ENCODE results near the gene AUTS2. TPM values are rescaled to one million over a fixed set of nuclear protein-coding genes. Genes with fewer than 3 reads are reported as not detected.
A peak's percentile ranks its signal among the peaks of the same experiment; 100 is the strongest.

Gene AUTS2
- total and polyA plus RNA-seq, 10 of the 15 experiments (the other 5 are each of a cell fraction or from before 2014, with no cell fraction given), result 6.4 to 55.6 (median 21.6) TPM

DNA sequence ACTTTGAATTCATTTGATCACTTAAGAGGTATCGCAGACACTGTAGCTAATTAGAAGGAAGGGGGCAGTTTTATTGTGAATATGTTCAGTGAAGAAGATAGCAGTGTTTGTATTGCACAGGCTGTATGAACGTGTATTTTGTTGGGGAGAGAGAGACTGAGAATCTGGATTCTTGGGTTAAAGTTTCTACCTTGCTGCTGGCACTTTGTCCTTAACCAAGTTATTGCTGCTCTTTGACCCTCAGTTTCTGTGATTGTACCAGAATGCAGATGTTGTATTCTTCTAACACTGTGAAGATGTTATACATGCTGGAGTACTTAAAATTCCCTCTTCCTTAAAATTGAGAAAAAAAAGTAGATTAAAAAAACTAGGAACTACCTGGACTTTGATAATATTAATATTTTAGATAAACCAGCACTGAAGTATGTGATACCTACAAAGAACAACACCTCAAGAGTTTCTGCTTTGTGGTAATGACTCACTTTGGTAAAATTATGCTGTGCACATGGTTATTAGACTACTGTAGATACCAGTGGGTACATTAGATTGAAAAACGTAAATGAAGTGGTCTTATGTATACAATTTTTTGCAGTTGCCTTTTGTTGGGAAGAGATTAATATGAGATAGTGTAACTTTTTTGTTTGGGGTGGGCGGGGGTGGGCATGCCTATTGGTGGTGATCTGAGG is 321.3 kb downstream of the AUTS2 start:
- Histone ChIP-seq H3K9me3 (replicated peaks; ENCODE audit: control insufficient read depth, insufficient read depth, low read length) (no peaks in the 10 kb centered on the region; the same call in 2 of the 3 replicates), H3K27me3 (replicated peaks in 1 of 2; ENCODE audit: control insufficient read depth in 2 of 2, insufficient read depth in 2 of 2, low read length in 1 of 2) (no peaks in the 10 kb centered on the region), H3K27ac (ENCODE audit: control insufficient read depth, insufficient read depth) (no peak overlapping the region), H3K9ac (ENCODE audit: control insufficient read depth, insufficient read depth, low read length) (no peak overlapping the region), H3K79me2 (ENCODE audit: control insufficient read depth, insufficient read depth, low read length) (peaks cover 6% of the 10 kb centered on the region), H3K4me2 (ENCODE audit: control insufficient read depth, insufficient read depth) (no peak overlapping the region; the same call in 1 of the 2 replicates), H3K4me1 (ENCODE audit: control insufficient read depth, insufficient read depth, low read length) (peaks cover 16% of the 10 kb centered on the region), H4K20me1 (ENCODE audit: control insufficient read depth, insufficient read depth) (no peaks in the 10 kb centered on the region), H3K4me3 (no peak overlapping the region), H3K36me3 (ENCODE audit: control insufficient read depth in 2 of 2, insufficient read depth in 2 of 2, low read length in 1 of 2) (no peaks in the 10 kb centered on the region), H2AFZ (ENCODE audit: control insufficient read depth, low read depth, low read length) (no peak overlapping the region)
- intact Hi-C loops (cut with micrococcal nuclease; ENCODE audit: unreplicated experiment) (loop anchor here (5.0 kb wide), 1 partner anchor 157 kb away; no protein-coding TSS in a partner anchor), in situ Hi-C loops (cut with MboI) (no loop called here)
- ChIA-PET SMC1A (ENCODE audit: uncharacterized antibody, unreplicated experiment) (interaction anchor here (0.8 to 8.8 kb wide), 4 partner anchors 12 to 181 kb away, joined by 3 to 72 read pairs (median 4); no protein-coding TSS in a partner anchor), POLR2A (no interaction called here), CTCF (interaction anchor here (0.8 kb wide), 1 partner anchor 24 kb away, joined by 3 read pairs; no protein-coding TSS in a partner anchor), RAD21 (ENCODE audit: unreplicated experiment) (interaction anchor here (0.9 to 4.8 kb wide), 3 partner anchors 12 to 117 kb away, joined by 3 to 39 read pairs (median 3); no protein-coding TSS in a partner anchor)
- BruUV-seq (replicated peaks), result no TSS peak
- no peak for DNase-seq (ENCODE audit: low read depth, low spot score)
- no peak for TF ChIP-seq KDM1A (IDR thresholded peaks at IDR 0.05; ENCODE audit: borderline replicate concordance)
- no peak for TF ChIP-seq SP1 (IDR thresholded peaks at IDR 0.05; ENCODE audit: low read depth, low read length)
- peak; percentile 43 for TF ChIP-seq JUNB (IDR thresholded peaks at IDR 0.05)
- TF ChIP-seq TCF7 (IDR thresholded peaks at IDR 0.05; ENCODE audit: borderline replicate concordance), result 0 out of 2 replicates have a peak, but pooled peaks have one; percentile 13
- no peak for TF ChIP-seq CEBPB (IDR thresholded peaks at IDR 0.05; ENCODE audit: borderline replicate concordance in 1 of 2, low read depth in 2 of 2, low read length in 2 of 2)
- TF ChIP-seq, protein P1, sequence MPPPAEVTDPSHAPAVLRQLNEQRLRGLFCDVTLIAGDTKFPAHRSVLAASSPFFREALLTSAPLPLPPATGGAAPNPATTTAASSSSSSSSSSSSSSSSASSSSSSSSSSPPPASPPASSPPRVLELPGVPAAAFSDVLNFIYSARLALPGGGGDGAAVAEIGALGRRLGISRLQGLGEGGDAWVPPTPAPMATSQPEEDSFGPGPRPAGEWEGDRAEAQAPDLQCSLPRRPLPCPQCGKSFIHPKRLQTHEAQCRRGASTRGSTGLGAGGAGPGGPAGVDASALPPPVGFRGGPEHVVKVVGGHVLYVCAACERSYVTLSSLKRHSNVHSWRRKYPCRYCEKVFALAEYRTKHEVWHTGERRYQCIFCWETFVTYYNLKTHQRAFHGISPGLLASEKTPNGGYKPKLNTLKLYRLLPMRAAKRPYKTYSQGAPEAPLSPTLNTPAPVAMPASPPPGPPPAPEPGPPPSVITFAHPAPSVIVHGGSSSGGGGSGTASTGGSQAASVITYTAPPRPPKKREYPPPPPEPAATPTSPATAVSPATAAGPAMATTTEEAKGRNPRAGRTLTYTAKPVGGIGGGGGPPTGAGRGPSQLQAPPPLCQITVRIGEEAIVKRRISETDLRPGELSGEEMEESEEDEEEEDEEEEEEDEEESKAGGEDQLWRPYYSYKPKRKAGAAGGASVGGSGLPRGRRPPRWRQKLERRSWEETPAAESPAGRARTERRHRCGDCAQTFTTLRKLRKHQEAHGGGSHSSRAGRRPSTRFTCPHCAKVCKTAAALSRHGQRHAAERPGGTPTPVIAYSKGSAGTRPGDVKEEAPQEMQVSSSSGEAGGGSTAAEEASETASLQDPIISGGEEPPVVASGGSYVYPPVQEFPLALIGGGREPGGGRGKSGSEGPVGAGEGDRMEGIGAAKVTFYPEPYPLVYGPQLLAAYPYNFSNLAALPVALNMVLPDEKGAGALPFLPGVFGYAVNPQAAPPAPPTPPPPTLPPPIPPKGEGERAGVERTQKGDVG (CRISPR knock-in tag; IDR thresholded peaks at IDR 0.05), result no peak
- TF ChIP-seq, protein P2, sequence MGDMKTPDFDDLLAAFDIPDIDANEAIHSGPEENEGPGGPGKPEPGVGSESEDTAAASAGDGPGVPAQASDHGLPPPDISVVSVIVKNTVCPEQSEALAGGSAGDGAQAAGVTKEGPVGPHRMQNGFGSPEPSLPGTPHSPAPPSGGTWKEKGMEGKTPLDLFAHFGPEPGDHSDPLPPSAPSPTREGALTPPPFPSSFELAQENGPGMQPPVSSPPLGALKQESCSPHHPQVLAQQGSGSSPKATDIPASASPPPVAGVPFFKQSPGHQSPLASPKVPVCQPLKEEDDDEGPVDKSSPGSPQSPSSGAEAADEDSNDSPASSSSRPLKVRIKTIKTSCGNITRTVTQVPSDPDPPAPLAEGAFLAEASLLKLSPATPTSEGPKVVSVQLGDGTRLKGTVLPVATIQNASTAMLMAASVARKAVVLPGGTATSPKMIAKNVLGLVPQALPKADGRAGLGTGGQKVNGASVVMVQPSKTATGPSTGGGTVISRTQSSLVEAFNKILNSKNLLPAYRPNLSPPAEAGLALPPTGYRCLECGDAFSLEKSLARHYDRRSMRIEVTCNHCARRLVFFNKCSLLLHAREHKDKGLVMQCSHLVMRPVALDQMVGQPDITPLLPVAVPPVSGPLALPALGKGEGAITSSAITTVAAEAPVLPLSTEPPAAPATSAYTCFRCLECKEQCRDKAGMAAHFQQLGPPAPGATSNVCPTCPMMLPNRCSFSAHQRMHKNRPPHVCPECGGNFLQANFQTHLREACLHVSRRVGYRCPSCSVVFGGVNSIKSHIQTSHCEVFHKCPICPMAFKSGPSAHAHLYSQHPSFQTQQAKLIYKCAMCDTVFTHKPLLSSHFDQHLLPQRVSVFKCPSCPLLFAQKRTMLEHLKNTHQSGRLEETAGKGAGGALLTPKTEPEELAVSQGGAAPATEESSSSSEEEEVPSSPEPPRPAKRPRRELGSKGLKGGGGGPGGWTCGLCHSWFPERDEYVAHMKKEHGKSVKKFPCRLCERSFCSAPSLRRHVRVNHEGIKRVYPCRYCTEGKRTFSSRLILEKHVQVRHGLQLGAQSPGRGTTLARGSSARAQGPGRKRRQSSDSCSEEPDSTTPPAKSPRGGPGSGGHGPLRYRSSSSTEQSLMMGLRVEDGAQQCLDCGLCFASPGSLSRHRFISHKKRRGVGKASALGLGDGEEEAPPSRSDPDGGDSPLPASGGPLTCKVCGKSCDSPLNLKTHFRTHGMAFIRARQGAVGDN (IDR thresholded peaks at IDR 0.05), result 0 out of 2 replicates have a peak, but pooled peaks have one; percentile 30
- TF ChIP-seq RUNX3 (IDR thresholded peaks at IDR 0.05; ENCODE audit: low read length), result peak; percentile 59; the same call in 1 of the 2 replicates
- no peak for TF ChIP-seq POU2F2 (IDR thresholded peaks at IDR 0.05; ENCODE audit: borderline replicate concordance, low read depth, low read length)
- TF ChIP-seq NFYB (IDR thresholded peaks at IDR 0.05; ENCODE audit: insufficient read depth, low read depth, low read length), result no peak
- ATAC-seq, result peak; percentile 54
- FAIRE-seq, result no peak
- 47% methylated on average over 4 of the region's 4 CpGs for WGBS (ENCODE audit: insufficient coverage, insufficient replicate concordance, low lambda C conversion rate, missing lambda C conversion rate)

All from GM12878 (cell line).